Amniotic epithelial cell (primary cell): ENCODE data around the gene ZNF138.
"Not testable (repeated sequence)": the region's sequence is repeated elsewhere in the genome, so short reads cannot be mapped to it uniquely, and the experiment has no call there.

Source experiments
- DNase-seq: peaks from one replicate; pipeline ENCODE4 v3.0.0-alpha.2; 2010; ENCODE audit warnings: low read depth

Gene ZNF138

DNA sequence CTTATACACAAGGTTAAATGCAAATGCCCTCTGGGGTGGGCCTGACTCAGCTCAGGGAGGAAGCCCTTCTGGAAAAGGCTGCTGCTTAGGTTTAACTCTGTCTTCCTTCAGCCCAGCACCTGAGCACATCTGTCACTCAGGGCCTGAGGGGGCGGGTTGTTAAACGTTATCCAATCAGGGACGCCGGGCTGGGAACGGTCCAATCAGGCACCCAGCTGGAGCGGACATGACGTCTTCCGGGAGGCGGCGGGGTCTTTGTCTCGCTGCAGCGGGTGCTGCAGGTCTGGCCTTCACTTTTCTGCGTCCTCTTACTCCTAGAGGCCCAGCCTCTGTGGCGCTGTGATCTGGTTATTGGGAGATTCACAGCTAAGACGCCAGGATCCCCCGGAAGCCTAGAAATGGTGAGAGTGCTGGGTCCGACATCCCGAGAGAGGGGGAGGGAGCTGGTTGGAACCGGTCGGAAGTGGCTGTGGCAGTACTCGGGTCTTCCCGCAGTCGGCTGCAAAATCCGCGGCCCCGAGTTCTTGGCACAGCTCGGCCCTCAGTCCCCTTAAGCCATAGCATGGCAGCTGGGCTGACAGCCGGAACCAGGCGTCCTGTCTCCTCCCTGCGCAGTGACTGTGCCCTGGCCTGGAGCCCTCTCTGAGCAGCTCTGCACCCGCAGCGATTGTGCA lies at the start of gene ZNF138:
Gene ZNF138 (plus strand): TSS at position 258 of the 674 bp plus-strand sequence. CDS start 141 bp downstream, at position 399.
- peak; percentile 93 for DNase-seq

GRCh38 chr7:64744680-64745079 lies 49.5 kb upstream of the ZNF138 start:
- DNase-seq: peak; percentile 12

- DNase-seq: peak; percentile 5
Measured at GRCh38 chr7:64747802-64748201, 46.4 kb upstream of the ZNF138 start.

DNA sequence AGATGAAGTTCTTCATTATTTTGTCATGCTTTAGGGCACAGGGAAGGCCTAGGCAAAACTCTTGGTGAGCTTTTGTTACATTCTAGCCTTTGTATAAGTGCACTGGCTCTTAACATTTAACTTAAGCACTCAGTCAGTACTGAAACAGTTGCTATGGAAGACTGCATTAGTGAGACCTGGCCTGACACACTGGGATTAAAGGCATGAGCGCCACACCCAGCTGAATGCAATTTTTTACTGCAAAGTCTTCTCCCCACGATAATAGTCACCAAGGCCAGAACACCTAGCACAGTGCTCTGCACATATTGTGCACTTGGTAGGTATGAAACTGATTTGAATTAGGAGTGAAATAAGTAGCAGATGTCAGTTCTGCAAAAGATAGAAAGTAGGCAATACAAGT lies 41.2 kb upstream of the ZNF138 start:
- no peak for DNase-seq

DNA sequence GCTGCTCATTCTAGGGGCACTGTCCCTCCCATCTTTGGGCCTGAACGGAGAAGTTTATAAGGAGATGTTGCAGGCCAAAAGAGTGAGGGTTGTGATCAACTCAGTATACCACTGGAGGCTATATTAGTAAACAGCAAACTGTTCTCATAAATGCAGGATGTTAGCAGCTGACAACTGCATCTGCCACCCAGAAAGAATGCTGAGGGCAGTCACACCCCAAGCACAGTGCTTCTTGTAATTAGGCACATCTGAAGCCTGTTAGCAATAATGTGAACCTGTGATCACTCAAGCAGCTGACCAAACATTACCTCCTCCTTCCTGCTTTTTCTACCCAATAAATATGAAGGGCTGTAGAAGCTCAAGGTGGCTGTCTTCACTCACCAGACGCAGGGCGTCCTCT lies 38.4 kb upstream of the ZNF138 start:
- no peak for DNase-seq

- no peak for DNase-seq
Measured at GRCh38 chr7:64758151-64758550, 36.1 kb upstream of the ZNF138 start.

GRCh38 chr7:64768824-64769223 lies 25.4 kb upstream of the ZNF138 start:
- no peak for DNase-seq

GRCh38 chr7:64774204-64774842 lies 19.9 kb upstream of the ZNF138 start:
- DNase-seq: no peak

DNA sequence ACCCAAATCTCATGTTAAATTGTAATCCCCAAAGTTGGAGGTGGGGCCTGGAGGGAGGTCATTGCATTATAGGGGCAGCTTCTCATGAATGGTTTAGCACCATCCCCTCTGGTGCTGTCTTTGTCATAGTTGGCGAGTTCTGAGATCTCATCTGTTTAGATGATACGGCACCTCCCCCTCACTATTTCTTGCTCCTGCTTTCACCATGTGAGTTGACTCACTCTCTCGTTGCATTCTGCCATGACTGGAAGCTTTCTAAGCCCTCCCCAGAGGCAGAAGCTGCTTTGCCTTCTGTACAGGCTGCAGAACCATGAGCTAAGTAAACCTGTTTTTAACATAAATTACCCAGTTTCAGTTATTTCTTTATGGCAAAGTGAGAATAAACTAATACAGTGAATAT lies 18.9 kb upstream of the ZNF138 start:
- no peak for DNase-seq

DNA sequence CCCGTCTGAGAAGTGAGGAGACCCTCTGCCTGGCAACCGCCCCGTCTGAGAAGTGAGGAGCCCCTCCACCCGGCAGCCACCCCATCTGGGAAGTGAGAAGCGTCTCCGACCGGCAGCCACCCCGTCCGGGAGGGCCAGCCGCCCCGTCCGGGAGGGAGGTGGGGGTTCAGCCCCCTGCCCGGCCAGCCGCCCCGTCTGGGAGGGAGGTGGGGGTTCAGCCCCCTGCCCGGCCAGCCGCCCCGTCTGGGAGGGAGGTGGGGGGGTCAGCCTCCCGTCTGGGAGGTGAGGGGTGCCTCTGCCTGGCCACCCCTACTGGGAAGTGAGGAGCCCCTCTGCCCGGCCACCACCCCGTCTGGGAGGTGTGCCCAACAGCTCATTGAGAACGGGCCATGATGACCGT lies 9.4 kb upstream of the ZNF138 start:
- DNase-seq: not testable (repeated sequence)

- no peak for DNase-seq
Measured at GRCh38 chr7:64787295-64787694, 6.9 kb upstream of the ZNF138 start.

- DNase-seq: not testable (repeated sequence)
Measured at GRCh38 chr7:64789241-64789640, 5.0 kb upstream of the ZNF138 start.

GRCh38 chr7:64793106-64793755 lies 997 bp upstream of the ZNF138 start:
- DNase-seq: no peak

- DNase-seq: no peak
Measured at GRCh38 chr7:64795176-64795575, 948 bp downstream of the ZNF138 start.

DNA sequence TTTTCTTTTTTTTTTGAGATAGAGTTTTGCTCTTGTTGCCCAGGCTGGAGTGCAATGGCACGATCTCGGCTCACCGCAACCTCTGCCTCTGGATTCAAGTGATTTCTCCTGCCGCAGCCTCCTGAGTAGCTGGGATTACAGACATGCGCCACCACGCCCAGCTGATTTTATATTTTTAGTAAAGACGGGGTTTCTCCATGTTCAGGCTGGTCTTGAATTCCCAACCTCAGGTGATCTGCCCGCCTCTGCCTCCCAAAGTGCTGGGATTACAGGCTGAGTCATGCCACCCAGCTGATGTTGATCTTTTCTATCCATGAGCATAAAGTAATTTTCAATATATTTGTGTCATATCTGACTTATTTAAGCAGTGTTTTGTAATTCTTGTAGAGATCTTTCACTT lies 4.9 kb downstream of the ZNF138 start:
- DNase-seq: not testable (repeated sequence)

DNA sequence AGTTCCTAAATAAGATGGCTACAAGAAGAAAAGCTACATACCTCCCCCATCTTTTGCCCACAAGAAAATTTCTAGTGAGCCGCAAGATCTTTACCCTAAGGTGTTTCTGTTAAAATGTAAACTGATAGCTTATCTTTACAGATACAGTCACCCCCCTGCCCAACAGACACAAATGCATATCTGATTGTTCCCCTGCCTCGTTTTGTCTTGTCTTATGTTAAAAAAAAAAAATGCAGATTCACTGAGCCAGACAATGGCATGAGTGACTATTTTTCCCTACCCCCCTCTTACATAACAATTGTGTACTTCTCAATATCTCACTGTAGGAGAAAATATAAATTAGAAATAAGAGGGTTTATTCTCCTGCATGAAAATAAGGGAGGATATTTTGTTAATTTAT lies 8.5 kb downstream of the ZNF138 start:
- DNase-seq: no peak

GRCh38 chr7:64807731-64808365 lies 13.6 kb downstream of the ZNF138 start:
- peak; percentile 90 for DNase-seq

GRCh38 chr7:64811767-64812166 lies 17.5 kb downstream of the ZNF138 start:
- DNase-seq: no peak

GRCh38 chr7:64830926-64831325 lies 36.7 kb downstream of the ZNF138 start:
- DNase-seq: no peak

- peak; percentile 9 for DNase-seq
Measured at GRCh38 chr7:64832136-64832535, 37.9 kb downstream of the ZNF138 start.

- DNase-seq: no peak
Measured at GRCh38 chr7:64834989-64835388, 40.8 kb downstream of the ZNF138 start.

DNA sequence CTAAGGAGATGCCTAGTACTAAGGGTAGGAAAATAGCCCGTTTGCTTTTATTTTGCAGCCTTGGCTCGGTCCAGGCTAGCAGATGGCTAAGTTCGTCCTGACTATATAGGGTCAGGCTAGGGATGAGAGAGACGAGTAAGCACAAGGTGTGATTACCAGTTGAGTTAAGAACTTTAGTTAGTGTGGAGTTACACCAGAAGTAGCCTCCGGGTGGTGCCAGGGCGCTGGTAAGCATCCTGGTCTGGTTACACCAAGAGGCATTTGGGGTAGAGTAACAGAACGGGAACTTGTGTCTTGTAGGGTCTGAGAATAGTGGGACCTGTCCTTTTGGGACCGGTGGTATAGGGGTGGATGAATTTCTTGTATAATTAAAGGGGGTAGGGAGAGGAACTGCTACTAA lies 41.6 kb downstream of the ZNF138 start:
- not testable (repeated sequence) for DNase-seq

GRCh38 chr7:64838051-64838450 lies 43.8 kb downstream of the ZNF138 start:
- DNase-seq: not testable (repeated sequence)
